HEK293 (cell line): ENCODE results near the gene SHISA6.

Experiments used
- CTCF ChIA-PET: fragments of 350-600 bp; formaldehyde crosslinking; extraction: SDS; loops from one replicate; lab custom pipeline; 2021; ENCODE audit warnings: antibody characterized with exemption; lab: Yijun Ruan, JAX
- POLR2A ChIA-PET: fragments of 300-600 bp; formaldehyde crosslinking; extraction: SDS; loops from one replicate; lab custom pipeline; 2020; ENCODE audit warnings: antibody characterized with exemption, inconsistent platforms; lab: Yijun Ruan, JAX
- H3K27ac ChIP-seq: fragments of 200-500 bp; sonication (Bioruptor generic); 2 replicates; pipeline ENCODE4 v1.5.1; 2014; ENCODE audit warnings: low read depth, low read length, control low read depth, inconsistent platforms; ENCODE audit errors: extremely low read depth
- H3K36me3 ChIP-seq, 2 experiments: fragments of 200-500 bp in 1 of 2; sonication (Bioruptor generic) in 1 of 2; 1 replicate in 1 of 2; 2 replicates in 1 of 2; pipeline ENCODE4 v1.5.1; 2014 to 2017; ENCODE audit warnings: inconsistent platforms in 2 of 2, low read length in 2 of 2; ENCODE audit not compliant: control insufficient read depth in 2 of 2, insufficient read depth in 1 of 2
- H3K4me1 ChIP-seq: fragments of 200-500 bp; sonication (Bioruptor generic); 2 replicates; pipeline ENCODE4 v1.5.1; 2014; ENCODE audit warnings: mild to moderate bottlenecking, low read length, inconsistent platforms; ENCODE audit not compliant: control insufficient read depth, insufficient read depth
- H3K4me3 ChIP-seq: 2 replicates; pipeline ENCODE4 v1.5.1; 2011; ENCODE audit warnings: low read depth, mild to moderate bottlenecking, control low read depth, low read length, moderate library complexity
- H3K9me3 ChIP-seq: fragments of 200-500 bp; sonication (Bioruptor generic); 2 replicates; pipeline ENCODE4 v1.5.1; 2014; ENCODE audit warnings: low read depth, low read length, inconsistent platforms; ENCODE audit not compliant: control insufficient read depth, insufficient read depth
- CTCF ChIP-seq: fragments of 450-650 bp; formaldehyde crosslinking; IDR thresholded peaks from 2 replicates; pipeline ENCODE4 v1.5.1; 2016; ENCODE audit warnings: missing biosample characterization, missing genetic modification characterization
- GLI2 ChIP-seq: fragments of 450-650 bp; formaldehyde crosslinking; IDR thresholded peaks from 2 replicates; pipeline ENCODE4; 2017; ENCODE audit warnings: missing biosample characterization, missing genetic modification characterization, low read depth, borderline replicate concordance
- GLIS1 ChIP-seq: fragments of 450-650 bp; formaldehyde crosslinking; IDR thresholded peaks from 2 replicates; pipeline ENCODE4 v1.5.1; 2016; ENCODE audit warnings: missing biosample characterization, missing genetic modification characterization
- HOXD13 ChIP-seq: sonication (generic); formaldehyde crosslinking; IDR thresholded peaks from 2 replicates; pipeline ENCODE4 v1.8.0; 2022; ENCODE audit warnings: missing genetic modification reagents, borderline replicate concordance
- SCRT2 ChIP-seq: fragments of 450-650 bp; formaldehyde crosslinking; IDR thresholded peaks from 2 replicates; pipeline ENCODE4 v1.5.1; 2016; ENCODE audit warnings: missing biosample characterization, missing genetic modification characterization
- ZBTB49 ChIP-seq: fragments of 450-650 bp; formaldehyde crosslinking; IDR thresholded peaks from 2 replicates; pipeline ENCODE4 v1.5.1; 2016; ENCODE audit warnings: missing biosample characterization, missing genetic modification characterization, low read depth
- ZNF146 ChIP-seq: fragments of 450-650 bp; formaldehyde crosslinking; IDR thresholded peaks from 2 replicates; pipeline ENCODE4 v1.5.1; 2016; ENCODE audit warnings: missing biosample characterization, missing genetic modification characterization
- ZNF155 ChIP-seq: fragments of 450-650 bp; formaldehyde crosslinking; IDR thresholded peaks from 2 replicates; pipeline ENCODE4 v1.5.1; 2016; ENCODE audit warnings: missing biosample characterization, missing genetic modification characterization
- ZNF174 ChIP-seq: fragments of 450-650 bp; formaldehyde crosslinking; IDR thresholded peaks from 2 replicates; pipeline ENCODE4 v1.5.0; 2017; ENCODE audit warnings: missing biosample characterization, mild to moderate bottlenecking, missing genetic modification characterization
- ZNF18 ChIP-seq: fragments of 450-650 bp; formaldehyde crosslinking; IDR thresholded peaks from 2 replicates; pipeline ENCODE4 v1.5.1; 2016; ENCODE audit warnings: missing biosample characterization, missing genetic modification characterization
- ZNF184 ChIP-seq: fragments of 450-650 bp; IDR thresholded peaks from 2 replicates; pipeline ENCODE4 v1.5.1; 2018; ENCODE audit warnings: missing biosample characterization, mild to moderate bottlenecking, missing genetic modification characterization
- ZNF202 ChIP-seq: fragments of 450-650 bp; formaldehyde crosslinking; IDR thresholded peaks from 2 replicates; pipeline ENCODE4 v1.5.1; 2016; ENCODE audit warnings: missing biosample characterization, missing genetic modification characterization, borderline replicate concordance
- ZNF214 ChIP-seq: fragments of 450-650 bp; formaldehyde crosslinking; IDR thresholded peaks from 2 replicates; pipeline ENCODE4 v1.5.1; 2017; ENCODE audit warnings: missing biosample characterization, mild to moderate bottlenecking, missing genetic modification characterization, borderline replicate concordance
- ZNF223 ChIP-seq: fragments of 450-650 bp; formaldehyde crosslinking; IDR thresholded peaks from 2 replicates; pipeline ENCODE4 v1.5.1; 2016; ENCODE audit warnings: missing biosample characterization, missing genetic modification characterization
- ZNF302 ChIP-seq: fragments of 450-650 bp; formaldehyde crosslinking; IDR thresholded peaks from 2 replicates; pipeline ENCODE4 v1.5.1; 2016; ENCODE audit warnings: missing biosample characterization, missing genetic modification characterization, low read depth
- ZNF391 ChIP-seq: fragments of 450-650 bp; formaldehyde crosslinking; IDR thresholded peaks from 2 replicates; pipeline ENCODE4 v1.5.1; 2016; ENCODE audit warnings: low read depth, missing biosample characterization, missing genetic modification characterization, borderline replicate concordance
- ZNF394 ChIP-seq: fragments of 450-650 bp; formaldehyde crosslinking; IDR thresholded peaks from 2 replicates; pipeline ENCODE4 v1.5.1; 2016; ENCODE audit warnings: missing biosample characterization, missing genetic modification characterization, mild to moderate bottlenecking, moderate library complexity, borderline replicate concordance
- ZNF423 ChIP-seq: fragments of 450-650 bp; formaldehyde crosslinking; IDR thresholded peaks from 2 replicates; pipeline ENCODE4 v1.5.1; 2016; ENCODE audit warnings: missing biosample characterization, missing genetic modification characterization
- ZNF501 ChIP-seq: fragments of 450-650 bp; formaldehyde crosslinking; IDR thresholded peaks from 2 replicates; pipeline ENCODE4 v1.5.1; 2016; ENCODE audit warnings: missing biosample characterization, missing genetic modification characterization
- ZNF596 ChIP-seq: fragments of 450-650 bp; IDR thresholded peaks from 2 replicates; pipeline ENCODE4 v1.5.0; 2018; ENCODE audit warnings: missing biosample characterization, mild to moderate bottlenecking, missing genetic modification characterization, moderate library complexity
- ZNF776 ChIP-seq: fragments of 450-650 bp; formaldehyde crosslinking; IDR thresholded peaks from 2 replicates; pipeline ENCODE4 v1.5.0; 2017; ENCODE audit warnings: missing biosample characterization, missing genetic modification characterization, borderline replicate concordance
- ZXDB ChIP-seq: fragments of 450-650 bp; formaldehyde crosslinking; IDR thresholded peaks from 2 replicates; pipeline ENCODE4 v1.5.1; 2016; ENCODE audit warnings: missing biosample characterization, missing genetic modification characterization

SHISA6 gene

GRCh38 chr17:11204991-11205390, 36.0 kb upstream of the SHISA6 start:
- POLR2A ChIA-PET, result interaction anchor here (0.6 to 0.7 kb wide), 2 partner anchors 60 to 537 kb away, joined by 4 to 9 read pairs; no protein-coding TSS in a partner anchor

GRCh38 chr17:11205659-11206058, 35.4 kb upstream of the SHISA6 start:
- TF ChIP-seq ZNF394 (tag by site-specific recombination) (no peak), ZNF501 (tag by site-specific recombination) (no peak), ZNF146 (tag by site-specific recombination) (no peak), ZNF174 (no peak)
- Histone ChIP-seq H3K4me3 (no peak overlapping the region), H3K36me3 (no peaks in the 10 kb centered on the region), H3K9me3 (no peaks in the 10 kb centered on the region), H3K4me1 (no peaks in the 10 kb centered on the region), H3K27ac (no peak overlapping the region)
- CTCF ChIA-PET, result no interaction called here
- POLR2A ChIA-PET, result interaction anchor here (0.7 kb wide), 1 partner anchor 537 kb away, joined by 9 read pairs; no protein-coding TSS in a partner anchor

More at GRCh38 chr17:11204991-11205390, 36.0 kb upstream of the SHISA6 start:
- no peak overlapping the region for H3K4me3 ChIP-seq
- no peaks in the 10 kb centered on the region for H3K4me1 ChIP-seq
- H3K36me3 ChIP-seq, result no peaks in the 10 kb centered on the region
- CTCF ChIA-PET, result no interaction called here
- no peaks in the 10 kb centered on the region for H3K9me3 ChIP-seq
- H3K27ac ChIP-seq, result no peak overlapping the region
- TF ChIP-seq GLI2 (tag by site-specific recombination) (no peak), ZNF776 (tag by site-specific recombination) (no peak), ZXDB (tag by site-specific recombination) (no peak), GLIS1 (tag by site-specific recombination) (no peak), ZNF423 (no peak), ZNF302 (tag by site-specific recombination) (no peak), ZNF223 (tag by site-specific recombination) (no peak), ZNF202 (tag by site-specific recombination) (no peak), ZNF155 (tag by site-specific recombination) (no peak), ZNF391 (tag by site-specific recombination) (no peak), ZBTB49 (tag by site-specific recombination) (no peak), ZNF184 (no peak), SCRT2 (tag by site-specific recombination) (no peak), ZNF596 (no peak), CTCF (tag by site-specific recombination) (no peak)

GRCh38 chr17:11209906-11210305, 31.1 kb upstream of the SHISA6 start:
- H3K4me3 ChIP-seq, result no peak overlapping the region
- TF ChIP-seq ZNF423 (no peak), HOXD13 (no peak), ZNF18 (tag by site-specific recombination) (no peak), ZNF214 (tag by site-specific recombination) (no peak)
- TF ChIP-seq, all 188 proteins: peak for 0
- ChIA-PET POLR2A (no interaction called here), CTCF (interaction anchor here (1.1 kb wide), 1 partner anchor 44 kb away, joined by 3 read pairs; no protein-coding TSS in a partner anchor)
- Histone ChIP-seq H3K9me3 (no peaks in the 10 kb centered on the region), H3K36me3 (no peaks in the 10 kb centered on the region), H3K4me1 (no peaks in the 10 kb centered on the region), H3K27ac (no peak overlapping the region)
